GM21529 (cell line): ENCODE results near the gene MGAT4C.

Source experiments
- ATAC-seq: cut with Tn5 transposase; IDR thresholded peaks from one replicate; pipeline ENCODE4 v1.9.1; 2021; ENCODE audit not compliant: unreplicated experiment

Gene MGAT4C

DNA sequence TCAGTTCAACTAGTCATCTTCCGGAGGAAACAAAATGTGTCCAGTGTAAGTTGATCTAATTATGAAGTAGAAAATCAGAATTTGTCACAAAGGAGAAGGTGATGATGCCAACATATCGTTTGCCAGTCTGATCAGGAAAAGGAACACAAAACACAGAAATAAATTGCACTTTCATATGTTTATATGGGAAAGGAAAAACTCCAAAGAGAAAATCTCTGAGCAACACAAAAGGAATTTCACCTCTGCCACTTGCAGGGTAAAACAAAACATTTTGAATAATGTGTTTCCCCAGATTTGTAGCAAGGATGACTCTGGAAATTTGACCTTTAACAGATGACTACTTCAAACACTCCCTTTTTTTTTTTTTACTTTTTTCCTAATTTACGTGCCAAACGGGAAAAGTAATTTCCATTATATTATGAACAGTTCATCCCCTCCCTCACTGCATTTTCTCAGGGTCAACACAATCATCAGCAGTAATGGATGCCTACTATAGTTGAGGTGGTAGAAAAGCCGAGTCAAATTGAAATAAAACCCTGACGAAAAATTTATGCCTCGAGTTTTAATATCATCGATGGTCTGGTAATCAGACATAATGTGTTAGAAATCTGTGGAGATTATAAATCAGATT lies 25.6 kb downstream of the MGAT4C start:
- no peak for ATAC-seq

DNA sequence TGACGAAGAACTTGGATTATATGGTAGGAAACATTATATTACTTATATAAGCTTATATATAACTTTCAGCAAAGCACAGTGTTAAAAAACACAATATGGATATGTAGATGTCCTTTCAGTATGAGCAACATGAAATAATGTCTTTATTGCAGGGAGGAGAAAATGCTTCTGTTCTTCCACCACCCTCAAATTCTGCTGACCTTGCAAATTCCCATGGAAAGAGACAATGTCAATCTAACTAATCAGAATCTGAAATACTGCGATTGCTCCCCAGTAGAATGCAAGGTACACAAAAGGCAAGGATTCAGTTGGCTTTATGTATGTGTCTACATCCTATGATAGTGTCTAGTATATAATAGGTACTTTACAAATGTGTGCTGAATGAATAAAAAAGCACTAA lies 26.4 kb downstream of the MGAT4C start:
- ATAC-seq, result no peak

DNA sequence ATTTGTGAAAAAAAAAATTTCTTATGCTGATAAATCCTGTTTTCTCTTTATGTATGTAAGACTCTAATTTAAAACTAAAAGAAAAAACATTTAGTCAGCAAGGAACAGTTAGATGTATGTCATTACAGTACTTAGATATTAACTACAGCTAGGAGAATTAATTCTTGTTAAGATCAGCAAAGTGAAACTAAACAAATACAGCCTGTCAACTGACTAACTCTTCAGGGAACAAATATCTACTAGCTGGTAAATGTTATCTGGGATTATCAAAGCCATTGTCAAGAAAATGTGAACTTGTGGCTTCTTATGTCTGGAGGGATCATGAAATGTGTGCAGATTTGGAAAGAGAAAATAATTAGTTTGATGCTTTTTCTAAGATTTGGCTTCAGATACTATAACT lies 27.5 kb downstream of the MGAT4C start:
- no peak for ATAC-seq

DNA sequence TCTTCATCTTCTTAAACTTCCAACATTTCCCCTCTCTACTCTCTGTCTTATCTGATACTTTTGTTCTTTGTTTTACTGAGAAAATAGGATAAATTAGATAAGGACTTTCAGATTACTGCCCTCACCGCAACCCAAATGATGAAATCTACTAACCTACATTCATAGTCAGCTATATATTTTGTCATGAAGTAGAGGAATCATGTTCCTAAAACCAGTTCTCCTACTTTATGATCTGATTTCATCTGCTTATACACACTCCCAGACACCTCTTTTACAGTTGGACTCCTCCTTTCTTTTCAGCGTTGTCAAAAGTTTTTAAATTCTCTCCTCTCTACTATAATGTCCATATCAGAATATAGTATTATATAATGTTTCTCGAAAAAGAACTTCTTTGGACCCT lies 29.7 kb downstream of the MGAT4C start:
- ATAC-seq, result no peak

DNA sequence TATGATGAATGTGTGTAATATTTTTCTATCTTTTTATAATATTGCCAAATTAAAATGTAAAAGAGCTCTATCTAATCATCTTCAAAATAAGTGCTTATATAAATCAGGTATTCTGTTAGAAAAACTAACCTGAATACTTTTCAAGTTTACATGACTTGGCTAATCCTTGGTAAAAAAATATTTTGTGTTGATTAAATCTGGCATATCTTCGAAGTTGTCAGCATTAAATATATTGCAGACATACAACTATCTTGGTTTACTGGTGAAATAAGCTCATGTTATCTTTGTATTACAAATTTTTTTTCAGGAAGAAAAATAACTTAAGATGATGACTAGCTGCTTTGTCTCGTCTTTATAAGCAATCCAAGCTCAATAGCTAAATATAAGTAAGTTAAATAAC lies 39.6 kb downstream of the MGAT4C start:
- no peak for ATAC-seq

DNA sequence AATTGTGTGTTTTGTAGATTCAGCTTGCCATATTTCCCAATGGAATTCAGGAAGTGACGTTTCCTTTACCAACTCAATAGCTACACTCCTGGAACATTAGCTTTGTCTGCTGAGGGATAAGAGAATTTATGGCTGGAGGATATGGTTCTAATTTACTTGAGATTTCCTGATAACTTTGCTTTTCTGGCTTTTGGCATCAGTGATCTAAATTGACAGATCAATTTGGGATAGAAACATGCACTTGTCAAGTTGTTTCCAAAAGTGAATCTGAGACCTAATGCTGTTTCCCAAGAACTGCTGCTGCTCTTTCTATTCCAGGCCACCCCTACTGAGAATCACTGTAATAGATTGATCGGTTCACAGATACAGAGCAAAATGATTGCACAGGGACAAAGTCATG lies 43.2 kb downstream of the MGAT4C start:
- ATAC-seq, result no peak

DNA sequence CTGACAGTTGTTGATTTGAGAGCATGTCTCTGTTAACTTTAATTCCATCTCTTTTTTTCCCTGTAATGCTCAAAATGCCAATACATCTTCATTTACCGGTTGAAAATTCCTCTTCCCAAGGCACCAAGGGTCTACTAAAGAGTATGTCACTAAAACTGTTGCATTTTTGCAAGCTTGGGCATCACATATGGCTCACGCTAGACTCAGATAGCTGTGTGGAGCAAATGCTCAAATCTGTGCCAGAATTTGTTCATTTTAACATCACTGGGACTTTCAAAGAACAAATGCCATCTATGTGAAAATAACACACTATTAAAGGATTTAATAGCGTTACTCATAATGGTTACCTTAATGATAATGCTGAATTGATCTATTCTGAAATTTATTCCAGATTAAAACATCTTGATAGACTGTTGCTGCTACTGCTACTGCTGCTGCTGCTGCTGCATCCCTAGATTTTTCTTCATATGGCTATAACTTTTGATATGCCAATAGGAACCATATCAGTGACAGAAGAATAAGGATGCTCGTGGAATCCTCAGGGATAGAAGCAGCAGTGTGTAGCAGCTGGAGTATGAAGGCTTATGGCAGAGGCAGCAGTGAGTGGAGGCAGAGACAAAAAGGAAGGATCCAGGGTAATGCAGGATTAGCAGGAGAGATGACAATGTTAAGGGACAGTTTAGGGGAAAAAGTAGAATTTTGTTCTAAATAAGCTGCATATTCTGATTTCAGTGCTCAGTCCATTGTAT lies 57.3 kb downstream of the MGAT4C start:
- ATAC-seq, result no peak

DNA sequence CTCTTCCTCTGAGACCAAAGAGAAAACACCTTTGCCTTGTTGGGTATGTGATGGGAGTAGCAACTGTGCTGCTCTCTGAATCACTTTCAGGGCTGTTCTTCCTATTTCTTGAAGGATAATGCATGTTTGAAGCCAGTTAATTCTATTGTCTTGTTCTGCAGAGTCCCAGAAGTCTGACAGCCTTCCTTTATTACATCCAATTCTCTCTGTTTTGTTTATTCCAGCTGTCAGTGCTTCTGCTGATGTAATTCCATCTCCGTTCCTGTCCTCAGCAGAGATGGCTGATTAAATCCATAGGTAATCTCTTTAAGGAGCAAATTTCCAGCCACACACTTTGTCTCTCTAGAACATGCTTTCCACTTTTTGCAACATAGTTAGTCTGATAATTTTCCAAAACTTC lies 59.7 kb downstream of the MGAT4C start:
- ATAC-seq, result no peak

DNA sequence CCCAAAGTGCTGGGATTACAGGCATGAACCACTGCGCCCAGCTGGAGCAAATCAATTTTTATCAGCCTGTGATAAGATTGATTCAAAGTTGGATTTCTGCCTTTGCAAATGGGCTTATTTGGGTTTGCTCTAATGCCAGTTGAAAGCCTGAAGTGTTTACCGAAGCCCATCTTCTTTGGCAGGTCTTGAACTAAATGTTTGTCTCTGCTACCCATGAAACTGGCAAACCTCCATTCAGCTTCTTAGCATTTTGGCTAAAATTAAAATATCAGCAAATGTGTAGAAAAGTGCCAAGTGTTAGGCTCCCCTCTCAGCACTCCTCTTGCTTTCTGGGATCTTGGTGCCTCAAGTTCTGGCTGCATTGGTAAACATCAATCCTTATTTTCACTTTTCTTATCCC lies 61.5 kb downstream of the MGAT4C start:
- no peak for ATAC-seq

DNA sequence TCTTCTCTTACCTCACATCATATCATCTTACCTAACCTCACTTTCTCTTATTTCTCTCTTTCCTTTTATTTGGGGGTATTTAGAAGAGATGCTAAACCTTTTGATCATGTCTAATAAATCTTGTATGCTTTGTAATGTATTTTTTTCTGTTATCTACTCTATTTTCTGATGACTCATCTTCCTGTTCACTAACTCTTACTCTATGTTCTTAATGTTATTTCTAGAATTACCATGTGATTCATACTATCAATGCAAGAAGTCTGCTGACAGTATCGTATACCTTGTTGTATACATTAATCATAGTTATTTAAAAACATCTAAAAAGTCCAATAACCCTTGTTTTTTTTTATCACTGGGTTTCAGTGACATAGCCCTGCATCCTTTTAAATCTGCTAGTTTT lies 62.3 kb downstream of the MGAT4C start:
- no peak for ATAC-seq

DNA sequence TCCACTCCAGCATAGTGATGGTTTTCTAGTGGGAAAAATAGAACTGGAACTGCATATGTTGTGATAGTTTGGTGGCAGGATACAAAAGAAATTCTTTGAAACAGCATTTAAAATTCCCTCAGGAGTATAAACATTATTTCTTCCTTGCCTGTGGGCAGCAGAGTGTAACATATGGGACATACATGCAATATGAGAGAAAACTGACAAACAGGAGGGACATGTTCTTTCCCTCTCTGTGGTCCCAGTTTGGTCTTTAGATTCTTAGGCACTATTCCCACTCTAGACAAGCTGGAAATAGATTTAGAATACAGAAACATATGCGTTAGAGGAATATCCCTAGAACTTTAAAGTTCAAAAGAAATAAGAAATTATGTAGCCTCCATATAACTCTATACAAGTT lies 68.0 kb downstream of the MGAT4C start:
- no peak for ATAC-seq

DNA sequence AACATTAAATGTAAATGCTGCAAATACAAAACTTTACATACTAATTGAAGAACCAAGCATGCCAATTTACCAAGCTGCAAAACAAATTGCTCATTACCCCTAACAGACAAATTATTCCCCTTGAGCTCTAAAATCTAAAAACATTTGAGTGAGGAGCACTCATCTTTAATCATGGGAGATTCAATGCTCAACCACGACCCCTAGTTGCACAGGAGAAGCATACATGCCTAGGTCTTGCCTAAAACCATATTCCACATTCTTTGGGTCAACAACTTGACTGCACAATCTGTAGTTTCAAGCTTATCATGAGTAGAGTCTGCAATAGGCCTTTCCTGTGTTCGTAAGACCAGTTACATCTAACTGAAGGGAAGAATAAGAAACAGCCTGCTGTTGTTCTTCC lies 69.7 kb downstream of the MGAT4C start:
- no peak for ATAC-seq

DNA sequence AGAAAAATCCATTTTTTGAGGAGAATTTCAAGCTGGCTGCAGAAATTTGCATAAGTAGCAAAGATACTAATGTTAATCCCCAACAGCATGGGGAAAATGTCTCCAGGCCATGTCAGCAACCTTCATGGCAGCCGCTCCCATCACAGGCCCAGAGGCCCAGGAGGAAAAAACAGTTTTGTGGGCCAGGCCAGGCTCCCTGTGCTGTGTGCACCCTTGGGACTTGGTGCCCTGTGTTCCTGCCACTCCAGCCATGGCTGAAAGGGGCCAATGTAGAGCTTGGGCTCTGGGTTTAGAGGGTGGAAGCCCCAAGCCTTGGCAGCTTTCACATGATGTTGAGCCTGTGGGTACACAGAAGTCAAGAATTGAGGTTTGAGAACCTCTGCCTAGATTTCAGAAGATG lies 76.3 kb downstream of the MGAT4C start:
- no peak for ATAC-seq

DNA sequence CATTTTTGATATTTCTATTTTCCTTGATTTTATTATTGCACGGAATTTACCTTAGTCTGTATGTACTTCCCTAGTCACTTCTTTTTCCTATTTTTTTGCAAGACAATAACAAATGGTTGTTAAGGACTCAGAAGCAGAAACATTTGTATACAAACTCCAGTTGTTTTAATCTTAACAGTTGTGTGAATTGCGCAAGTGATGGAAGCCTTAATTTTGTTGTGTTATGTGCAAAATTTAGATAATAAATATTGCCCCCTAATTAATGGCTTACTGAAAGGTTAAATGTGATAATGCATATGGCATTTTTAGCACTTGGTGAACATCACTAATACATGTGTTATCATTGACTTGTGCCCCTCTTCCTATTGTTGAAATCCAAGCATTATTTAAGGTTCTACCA lies 82.0 kb downstream of the MGAT4C start:
- ATAC-seq, result no peak

DNA sequence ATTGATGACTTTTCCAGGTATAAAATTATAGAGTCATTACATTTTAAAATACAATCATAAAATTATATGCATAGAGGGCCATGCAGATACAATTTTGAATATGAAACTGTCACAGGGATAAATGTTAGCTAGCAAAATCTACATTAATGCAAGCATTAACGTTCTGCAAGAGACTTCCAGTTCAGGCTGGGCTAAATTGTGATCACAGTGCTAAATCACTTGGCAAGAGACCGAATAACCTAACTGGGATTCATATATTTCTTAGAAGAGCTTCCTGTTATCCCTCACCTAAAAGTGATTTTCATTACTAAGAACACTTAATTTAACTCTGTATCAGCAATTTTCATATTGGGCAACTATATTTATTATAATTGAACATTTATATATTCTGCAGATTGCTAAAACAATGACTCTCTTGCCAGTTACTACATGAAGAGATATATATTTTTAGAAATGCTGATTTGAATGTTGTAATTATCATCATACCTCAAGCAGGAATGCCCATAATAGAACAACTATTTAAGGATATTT lies 83.2 kb downstream of the MGAT4C start:
- no peak for ATAC-seq

DNA sequence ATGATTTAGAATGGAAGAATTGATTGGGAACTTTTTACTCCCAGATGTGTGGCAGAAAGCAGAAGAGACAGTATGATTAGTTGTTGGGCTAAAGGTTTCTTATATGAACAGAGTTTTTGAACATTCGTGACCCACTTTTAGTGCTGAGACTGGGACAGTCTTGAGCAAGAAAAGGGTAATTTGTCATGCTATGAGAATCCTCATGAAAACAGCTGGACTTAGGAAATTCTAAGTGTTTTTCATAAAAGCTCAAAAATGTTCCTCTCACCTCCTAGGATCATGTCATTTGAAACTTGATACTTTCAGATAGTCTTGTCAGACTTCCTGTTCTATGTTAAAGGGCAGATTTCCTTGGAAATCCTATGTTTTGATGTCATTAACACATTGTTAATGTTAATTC lies 86.1 kb downstream of the MGAT4C start:
- ATAC-seq, result no peak

DNA sequence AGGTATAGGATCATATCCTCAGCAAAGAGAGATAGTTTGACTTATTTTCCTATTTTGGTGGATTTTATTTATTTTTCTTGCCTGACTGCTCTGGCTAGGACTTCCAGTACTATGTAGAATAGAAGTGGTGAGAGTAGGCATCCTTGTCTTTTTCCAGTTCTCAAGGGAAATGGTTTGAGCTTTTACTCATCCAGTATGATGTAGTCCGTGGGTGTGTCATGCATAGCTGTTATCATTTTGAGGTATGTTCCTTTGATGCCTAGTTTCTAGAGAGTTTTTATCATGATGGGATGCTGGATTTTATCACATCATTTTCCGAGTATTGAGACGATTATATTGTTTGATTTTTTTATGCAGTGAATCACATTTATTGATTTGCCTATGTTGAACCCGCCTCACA lies 97.2 kb downstream of the MGAT4C start:
- no peak for ATAC-seq

DNA sequence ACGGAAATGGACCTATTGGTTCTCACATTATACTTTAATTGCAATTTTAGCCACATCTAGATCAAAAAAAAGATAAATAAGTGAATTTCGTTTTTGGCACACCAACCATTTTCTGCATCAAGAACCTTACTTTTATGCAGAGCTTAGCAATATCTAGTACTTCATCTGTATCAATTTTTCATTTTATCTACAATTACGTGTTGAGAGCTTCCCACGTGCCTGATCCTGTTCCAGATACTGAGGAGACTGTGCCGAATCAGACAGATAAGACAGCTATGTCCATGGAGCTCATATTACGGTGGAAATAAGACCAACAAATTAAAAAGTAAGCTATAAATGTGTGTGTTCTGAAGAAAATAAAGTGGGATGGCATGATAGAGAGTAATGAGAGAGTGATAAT lies 101.6 kb downstream of the MGAT4C start:
- no peak for ATAC-seq

DNA sequence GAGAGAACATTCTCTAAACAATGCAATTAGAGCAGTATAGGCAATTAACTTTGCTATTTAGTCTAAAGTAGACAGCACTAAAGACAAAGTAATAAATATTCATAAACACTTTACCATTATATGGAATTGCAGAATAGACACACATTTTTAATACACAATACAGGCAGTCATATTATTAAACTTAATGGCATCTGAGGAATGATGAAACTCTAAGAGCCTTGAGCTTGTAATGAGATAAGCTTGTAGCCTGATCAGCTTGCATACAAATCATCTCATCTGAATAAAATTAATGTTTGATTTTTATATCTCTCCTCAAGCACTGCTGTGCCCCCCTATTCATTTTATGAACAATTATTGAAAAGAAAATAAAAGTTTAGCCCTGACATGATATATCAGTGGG lies 107.6 kb downstream of the MGAT4C start:
- ATAC-seq, result no peak

DNA sequence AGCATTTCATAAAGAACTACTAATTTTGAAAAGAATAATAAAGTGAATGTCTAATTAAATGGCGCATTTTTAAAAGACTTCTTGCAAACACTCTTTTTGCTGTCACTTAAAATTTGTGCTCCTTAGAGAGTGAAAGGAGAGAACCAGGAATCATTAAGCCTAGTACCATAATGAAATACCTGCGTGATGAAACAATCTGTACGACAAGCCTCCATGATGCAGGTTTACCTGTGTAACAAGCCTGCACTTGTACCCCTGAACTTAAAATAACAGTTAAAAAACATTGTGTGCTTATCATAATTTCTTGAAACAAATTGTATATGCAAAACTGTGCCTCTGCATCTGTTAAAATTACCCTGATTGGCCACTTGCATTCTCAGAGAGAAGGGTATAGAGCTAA lies 108.1 kb downstream of the MGAT4C start:
- no peak for ATAC-seq

DNA sequence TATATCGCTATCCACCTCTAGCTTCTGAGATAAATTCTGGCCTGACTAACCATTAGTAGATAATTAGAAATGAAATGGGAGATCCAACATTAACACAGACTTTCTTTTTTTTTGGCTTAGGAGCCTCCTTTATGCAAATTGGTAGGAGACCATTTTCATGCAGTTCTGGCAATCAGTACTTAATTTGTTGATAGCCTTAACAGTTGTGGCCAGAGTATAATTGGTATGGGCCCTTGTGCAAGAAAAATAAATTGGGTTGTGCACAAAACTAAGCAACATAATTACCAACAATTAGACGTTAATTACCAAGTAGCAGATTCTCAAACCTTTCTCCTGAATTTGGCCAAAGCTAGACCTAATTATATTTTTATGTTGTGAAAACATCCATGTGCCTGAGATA lies 111.0 kb downstream of the MGAT4C start:
- ATAC-seq, result no peak

DNA sequence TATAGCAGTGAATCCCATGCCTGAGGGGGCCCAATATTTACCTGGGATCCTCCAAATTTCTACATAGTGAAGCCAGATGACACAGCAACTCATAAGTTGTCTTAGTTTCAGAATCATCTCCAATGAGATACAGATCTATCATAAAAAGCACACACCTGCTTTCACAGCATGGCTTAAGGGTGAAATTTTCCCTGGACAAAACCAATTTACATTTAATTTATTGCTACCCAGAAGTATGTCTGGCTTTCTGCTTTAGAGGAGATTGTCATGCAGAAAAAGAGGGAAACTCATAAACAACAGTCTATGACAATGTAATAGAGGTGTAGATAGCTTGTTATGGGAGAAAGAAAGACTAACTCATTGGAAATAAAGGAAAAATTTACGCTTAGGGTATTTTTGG lies 113.0 kb downstream of the MGAT4C start:
- no peak for ATAC-seq

DNA sequence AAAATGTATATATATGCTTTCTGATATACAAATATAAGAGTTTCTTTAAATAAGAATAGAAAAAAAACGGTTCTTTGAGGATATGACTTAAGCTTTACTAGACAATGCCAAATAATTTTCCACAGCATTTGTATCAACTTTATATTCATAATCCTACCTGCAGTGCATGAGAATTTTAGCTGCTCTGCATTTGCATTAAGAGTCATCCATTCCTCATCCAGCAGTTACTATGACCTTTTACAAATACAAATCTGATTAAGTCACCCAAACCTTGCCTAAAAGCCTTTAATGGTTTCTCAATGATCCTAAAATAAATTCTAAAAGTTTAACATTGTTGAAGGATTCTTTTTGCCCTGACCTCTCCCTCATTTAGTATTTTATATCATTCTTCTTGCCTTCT lies 116.5 kb downstream of the MGAT4C start:
- no peak for ATAC-seq
